Adrenal gland (tissue), 12 donors: ENCODE results near the gene MNT. TPM values are rescaled to one million over a fixed set of nuclear protein-coding genes. Genes with fewer than 3 reads are reported as not detected.
A peak's percentile ranks its signal among the peaks of the same experiment; 100 is the strongest.

Experiments used
- DNase-seq, 7 donors: peaks; one replicate each; pipeline ENCODE4 v3.0.0-alpha.2; 2019 to 2020
- H3K27ac ChIP-seq, 5 donors: fragments of 200-600 bp; sonication (generic) in 4 of 5; 1 replicate in 3 of 5; 2 replicates in 2 of 5; pipeline versions ENCODE4 v1.5.1 to v1.8.0; 2016 to 2020; ENCODE audit warnings: mild to moderate bottlenecking in 1 of 5
- H3K27me3 ChIP-seq: fragments of 200-600 bp; 2 replicates; pipeline ENCODE4 v1.8.0; 2021
- H3K36me3 ChIP-seq, 2 donors: fragments of 200-600 bp; replicated peaks in 1 of 2; 1 replicate in 1 of 2; 2 replicates in 1 of 2; pipeline versions ENCODE4 v1.5.1 to v1.8.0; 2018 to 2022
- H3K4me1 ChIP-seq, 2 donors: fragments of 200-600 bp; replicated peaks in 1 of 2; 1 replicate in 1 of 2; 2 replicates in 1 of 2; pipeline versions ENCODE4 v1.5.1 to v1.8.0; 2018 to 2021
- H3K4me3 ChIP-seq, 4 donors: fragments of 200-600 bp; sonication (generic) in 3 of 4; one replicate each; pipeline ENCODE4 v1.5.1; 2016 to 2018
- H3K9me3 ChIP-seq, 3 donors: fragments of 200-600 bp; sonication (generic) in 1 of 3; replicated peaks in 1 of 3; 1 replicate in 2 of 3; 2 replicates in 1 of 3; pipeline versions ENCODE4 v1.5.1 to v1.8.0; 2016 to 2021
- CTCF ChIP-seq, 6 experiments: fragments of 450-650 bp in 4 of 6; fragments of 200-600 bp in 2 of 6; sonication (generic) in 1 of 6; IDR thresholded peaks; 1 replicate in 5 of 6; 2 replicates in 1 of 6; pipeline versions ENCODE4 v1.5.1 to v1.8.0; 2016 to 2021; ENCODE audit warnings: antibody characterized with exemption in 6 of 6, mild to moderate bottlenecking in 2 of 6, moderate library complexity in 1 of 6
- POLR2A ChIP-seq, 2 donors: fragments of 450-650 bp; IDR thresholded peaks; one replicate each; pipeline ENCODE4 v1.6.1; 2017; ENCODE audit warnings: antibody characterized with exemption in 2 of 2, mild to moderate bottlenecking in 2 of 2, moderate library complexity in 1 of 2
- WGBS, 4 donors: extraction: QIAGEN DNeasy Blood & Tissue Kit in 2 of 4; methylation state at CpG; one replicate each; pipeline versions ENCODE4 v1.1.5 to v1.1.7; 2013 to 2017; 5-methylcytosine and 5-hydroxymethylcytosine counted together
- intact Hi-C, 2 donors: fragments of 100-400 bp; cut with DNase I; formaldehyde crosslinking; loops; one replicate each; pipeline versions ENCODE4 v1.14.1 to v1.15.0; 2022 to 2023
- polyA plus RNA-seq, 3 donors: library from polyadenylated mRNA; stranded (reverse); fragments of 200-250 nt in 2 of 3; fragments of 350-450 nt in 1 of 3; fragmentation: Illumina TruSeq in 1 of 3; extraction: RNeasy Lipid Tissue Mini Kit (QIAGEN cat#74804) in 1 of 3; gene quantifications; one replicate each; pipeline ENCODE4 v1.2.3, GENCODE V29; 2013 to 2014
- total RNA-seq, 9 donors: library from RNA; depleted of rRNA in 4 of 9; stranded (reverse); fragments of >200 nt in 4 of 9; fragments of 120-200 nt in 1 of 9; fragmentation: NEBNext Ultra II Directional in 1 of 9; extraction: Animal tissue kit (Norgen Biotek cat#: 25700) in 1 of 9; gene quantifications; one replicate each; pipeline versions ENCODE4 v1.1.0 to v1.2.4, GENCODE V29; 2013 to 2023
- donor health status: healthy with polysubstance abuse.
- donor health status: Bipolar disorder and iron deficiency.
- donor health status: DM: yes; HTN: yes; CAD: no.
- donor health status: DM: no; HTN: no; CAD: no.
- donor health status: DM: no; HTN: no; CAD: no.
- donor health status: DM: yes; HTN: yes; CAD: no.

Gene MNT
- total and polyA plus RNA-seq, 12 donors = 3.5 to 43.9 (median 19.6) TPM

- H3K36me3 ChIP-seq = peaks cover 0 to 14% of the 10 kb centered on the region in 2 donors
- peaks cover 39 to 55% of the 10 kb centered on the region in 2 donors for H3K4me1 ChIP-seq
- WGBS, 4 donors = 27 to 45% (median 32%) methylated on average over 4 to 7 of the region's 7 CpGs
- H3K27ac ChIP-seq = peak overlapping the region; percentile 29 to 93 (median 81)
- peak; percentile 68 to 93 (median 90) for DNase-seq
- H3K9me3 ChIP-seq = no peaks in the 10 kb centered on the region
- H3K27me3 ChIP-seq = no peaks in the 10 kb centered on the region
- peak in 1 of 2 donors; percentile 66 for TF ChIP-seq POLR2A (IDR thresholded peaks at IDR 0.05)
- no peak for TF ChIP-seq CTCF (IDR thresholded peaks at IDR 0.05)
- H3K4me3 ChIP-seq = no peak overlapping the region
- intact Hi-C loops = no loop called here
Observed at GRCh38 chr17:2418572-2418971, 17.7 kb upstream of the MNT start.

GRCh38 chr17:2416010-2416734 is 15.3 kb upstream of the MNT start:
- TF ChIP-seq CTCF (IDR thresholded peaks at IDR 0.05) (peak; percentile 92 to 98 (median 97)), POLR2A (IDR thresholded peaks at IDR 0.05) (peak in 1 of 2 donors; percentile 23)
- Histone ChIP-seq H3K36me3 (peaks cover 0 to 14% of the 10 kb centered on the region in 2 donors), H3K9me3 (no peaks in the 10 kb centered on the region), H3K27ac (peak overlapping the region; percentile 36 to 80 (median 49)), H3K4me3 (no peak overlapping the region), H3K27me3 (no peaks in the 10 kb centered on the region), H3K4me1 (peaks cover 42 to 57% of the 10 kb centered on the region in 2 donors)
- 14 to 24% (median 21%) methylated on average over 19 of the region's 19 CpGs for WGBS, 4 donors
- DNase-seq = peak; percentile 86 to 97 (median 93)
- intact Hi-C loops = loop anchor here in 1 of 2 donors (2.0 kb wide), 1 partner anchor 35 kb away; no protein-coding TSS in a partner anchor

- Histone ChIP-seq H3K4me1 (peaks cover 39 to 52% of the 10 kb centered on the region in 2 donors), H3K9me3 (no peaks in the 10 kb centered on the region), H3K36me3 (peaks cover 0 to 8% of the 10 kb centered on the region in 2 donors), H3K4me3 (no peak overlapping the region), H3K27ac (no peak overlapping the region), H3K27me3 (no peaks in the 10 kb centered on the region)
- DNase-seq = no peak
- intact Hi-C loops = loop anchor here in 1 of 2 donors (1.0 kb wide), 1 partner anchor 32 kb away; no protein-coding TSS in a partner anchor
- WGBS, 4 donors = 81 to 88% (median 85%) methylated on average over 9 of the region's 9 CpGs
- TF ChIP-seq POLR2A (IDR thresholded peaks at IDR 0.05) = no peak
- TF ChIP-seq CTCF (IDR thresholded peaks at IDR 0.05) = no peak
Observed at GRCh38 chr17:2415081-2415480, 14.2 kb upstream of the MNT start.

- H3K27ac ChIP-seq = no peak overlapping the region
- WGBS, 4 donors = 87 to 92% (median 89%) methylated on average over 19 to 22 of the region's 22 CpGs
- H3K36me3 ChIP-seq = peaks cover 0 to 3% of the 10 kb centered on the region in 2 donors
- H3K4me1 ChIP-seq = peaks cover 34 to 47% of the 10 kb centered on the region in 2 donors
- TF ChIP-seq POLR2A (IDR thresholded peaks at IDR 0.05) (no peak), CTCF (IDR thresholded peaks at IDR 0.05) (no peak)
- intact Hi-C loops = loop anchor here in 1 of 2 donors (1.0 kb wide), 1 partner anchor 31 kb away; no protein-coding TSS in a partner anchor
- no peak overlapping the region for H3K4me3 ChIP-seq
- H3K9me3 ChIP-seq = no peaks in the 10 kb centered on the region
- no peaks in the 10 kb centered on the region for H3K27me3 ChIP-seq
- peak in 1 of 7 donors; percentile 51 for DNase-seq
Observed at GRCh38 chr17:2414446-2415064, 13.7 kb upstream of the MNT start.
